Measurements from ENCODE around the gene CDV3. TPM values are rescaled to one million over a fixed set of nuclear protein-coding genes. Genes with fewer than 3 reads are reported as not detected.

The CDV3 gene
- total RNA-seq, 2 experiments from 2014 or later = 170 to 181 TPM

- CTCF ChIA-PET = interaction anchor here (1.0 to 3.8 kb wide), 4 partner anchors 9 to 846 kb away, joined by 3 to 23 read pairs (median 4); no protein-coding TSS in a partner anchor
- Mint-ChIP-seq H3K9me3 (no peaks in the 10 kb centered on the region), H3K4me1 (ENCODE audit: low read depth) (peaks cover 36% of the 10 kb centered on the region), H3K27ac (peak overlapping the region; percentile 100), H3K4me3 (peak overlapping the region; percentile 87), H3K27me3 (ENCODE audit: low read depth) (no peaks in the 10 kb centered on the region), H3K36me3 (ENCODE audit: low read depth) (peaks cover 30% of the 10 kb centered on the region)
- intact Hi-C loops (cut with micrococcal nuclease) = loop anchor here (1.0 to 5.0 kb wide), 12 partner anchors 66 to 1155 kb away; partner anchors contain the start of genes ANAPC13, DNAJC13, NPHP3 and SRPRB
- peak; percentile 15 for DNase-seq
These were observed 1.1 kb upstream of the CDV3 start for GRCh38 chr3:133572158-133573053.

- Mint-ChIP-seq H3K36me3 (ENCODE audit: low read depth) (peaks cover 37% of the 10 kb centered on the region), H3K27ac (peak overlapping the region; percentile 100), H3K27me3 (ENCODE audit: low read depth) (no peaks in the 10 kb centered on the region), H3K4me1 (ENCODE audit: low read depth) (peaks cover 43% of the 10 kb centered on the region), H3K4me3 (peak overlapping the region; percentile 87), H3K9me3 (no peaks in the 10 kb centered on the region)
- CTCF ChIA-PET = interaction anchor here (1.0 to 3.8 kb wide), 3 partner anchors 9 to 846 kb away, joined by 3 to 23 read pairs (median 3); no protein-coding TSS in a partner anchor
- DNase-seq = peak; percentile 100
- intact Hi-C loops (cut with micrococcal nuclease) = loop anchor here (1.0 to 5.0 kb wide), 12 partner anchors 67 to 1156 kb away; partner anchors contain the start of genes ANAPC13, DNAJC13, NPHP3 and SRPRB
These were observed 345 bp upstream of the CDV3 start for GRCh38 chr3:133573054-133573628.

GRCh38 chr3:133574260-133574881, 885 bp downstream of the CDV3 start:
- intact Hi-C loops (cut with micrococcal nuclease) = loop anchor here (1.0 to 5.0 kb wide), 5 partner anchors 21 to 720 kb away; no protein-coding TSS in a partner anchor
- CTCF ChIA-PET = interaction anchor here (0.6 to 3.8 kb wide), 4 partner anchors 87 to 216 kb away, joined by 3 to 23 read pairs (median 4); partner anchors contain the start of gene TOPBP1
- Mint-ChIP-seq H3K27me3 (ENCODE audit: low read depth) (no peaks in the 10 kb centered on the region), H3K4me3 (peak overlapping the region; percentile 86), H3K9me3 (no peaks in the 10 kb centered on the region), H3K4me1 (ENCODE audit: low read depth) (peaks cover 56% of the 10 kb centered on the region), H3K27ac (peak overlapping the region; percentile 94), H3K36me3 (ENCODE audit: low read depth) (peaks cover 49% of the 10 kb centered on the region)
- DNase-seq = peak; percentile 85

GRCh38 chr3:133575086-133575485, 1.6 kb downstream of the CDV3 start:
- intact Hi-C loops (cut with micrococcal nuclease) = loop anchor here (2.0 kb wide), 1 partner anchor 720 kb away; no protein-coding TSS in a partner anchor

GRCh38 chr3:133576169-133576568, 2.7 kb downstream of the CDV3 start:
- peaks cover 53% of the 10 kb centered on the region for H3K36me3 Mint-ChIP-seq (ENCODE audit: low read depth)
- DNase-seq = no peak
- intact Hi-C loops (cut with micrococcal nuclease) = no loop called here
- no peaks in the 10 kb centered on the region for H3K27me3 Mint-ChIP-seq (ENCODE audit: low read depth)
- H3K9me3 Mint-ChIP-seq = no peaks in the 10 kb centered on the region
- CTCF ChIA-PET = interaction anchor here (1.2 to 3.8 kb wide), 3 partner anchors 19 to 88 kb away, joined by 3 to 23 read pairs (median 4); no protein-coding TSS in a partner anchor
- peak overlapping the region; percentile 85 for H3K27ac Mint-ChIP-seq
- H3K4me1 Mint-ChIP-seq (ENCODE audit: low read depth) = peaks cover 61% of the 10 kb centered on the region
- peak overlapping the region; percentile 86 for H3K4me3 Mint-ChIP-seq

More at GRCh38 chr3:133575086-133575485, 1.6 kb downstream of the CDV3 start:
- no peak for DNase-seq
- CTCF ChIA-PET = interaction anchor here (0.6 to 3.8 kb wide), 5 partner anchors 84 to 215 kb away, joined by 3 to 23 read pairs (median 4); partner anchors contain the start of gene TOPBP1
- H3K4me3 Mint-ChIP-seq = peak overlapping the region; percentile 86
- H3K27ac Mint-ChIP-seq = peak overlapping the region; percentile 94
- H3K9me3 Mint-ChIP-seq = no peaks in the 10 kb centered on the region
- H3K27me3 Mint-ChIP-seq (ENCODE audit: low read depth) = no peaks in the 10 kb centered on the region
- peaks cover 52% of the 10 kb centered on the region for H3K36me3 Mint-ChIP-seq (ENCODE audit: low read depth)
- peaks cover 59% of the 10 kb centered on the region for H3K4me1 Mint-ChIP-seq (ENCODE audit: low read depth)

GRCh38 chr3:133578548-133579191, 5.2 kb downstream of the CDV3 start:
- Mint-ChIP-seq H3K4me3 (peak overlapping the region; percentile 86), H3K36me3 (ENCODE audit: low read depth) (peaks cover 66% of the 10 kb centered on the region), H3K4me1 (ENCODE audit: low read depth) (peaks cover 56% of the 10 kb centered on the region), H3K27me3 (ENCODE audit: low read depth) (no peaks in the 10 kb centered on the region), H3K27ac (peak overlapping the region; percentile 79), H3K9me3 (no peaks in the 10 kb centered on the region)
- no peak for DNase-seq
- intact Hi-C loops (cut with micrococcal nuclease) = loop anchor here (1.0 kb wide), 1 partner anchor 856 kb away; the partner anchor contains the start of gene NPHP3
- CTCF ChIA-PET = interaction anchor here (0.6 to 5.1 kb wide), 16 partner anchors 9 to 135 kb away, joined by 3 to 72 read pairs (median 3); no protein-coding TSS in a partner anchor

- CTCF ChIA-PET = no interaction called here
- peaks cover 46% of the 10 kb centered on the region for H3K4me1 Mint-ChIP-seq (ENCODE audit: low read depth)
- peaks cover 56% of the 10 kb centered on the region for H3K36me3 Mint-ChIP-seq (ENCODE audit: low read depth)
- H3K27ac Mint-ChIP-seq = peak overlapping the region; percentile 36
- no peak overlapping the region for H3K4me3 Mint-ChIP-seq
- DNase-seq = no peak
- intact Hi-C loops (cut with micrococcal nuclease) = no loop called here
- no peaks in the 10 kb centered on the region for H3K9me3 Mint-ChIP-seq
- no peaks in the 10 kb centered on the region for H3K27me3 Mint-ChIP-seq (ENCODE audit: low read depth)
These were observed 9.9 kb downstream of the CDV3 start for GRCh38 chr3:133583396-133583795.

- Mint-ChIP-seq H3K9me3 (no peaks in the 10 kb centered on the region), H3K4me1 (ENCODE audit: low read depth) (peaks cover 25% of the 10 kb centered on the region), H3K27ac (peak overlapping the region; percentile 60), H3K4me3 (no peak overlapping the region), H3K36me3 (ENCODE audit: low read depth) (peaks cover 48% of the 10 kb centered on the region), H3K27me3 (ENCODE audit: low read depth) (no peaks in the 10 kb centered on the region)
- intact Hi-C loops (cut with micrococcal nuclease) = no loop called here
- no peak for DNase-seq
- CTCF ChIA-PET = interaction anchor here (1.8 kb wide), 1 partner anchor 10 kb away, joined by 5 read pairs; no protein-coding TSS in a partner anchor
These were observed 14.5 kb downstream of the CDV3 start for GRCh38 chr3:133588035-133588434.

- CTCF ChIA-PET = interaction anchor here (0.6 kb wide), 1 partner anchor 25 kb away, joined by 3 read pairs; no protein-coding TSS in a partner anchor
- DNase-seq = no peak
- H3K4me1 Mint-ChIP-seq (ENCODE audit: low read depth) = peaks cover 25% of the 10 kb centered on the region
- H3K36me3 Mint-ChIP-seq (ENCODE audit: low read depth) = peaks cover 42% of the 10 kb centered on the region
- no peaks in the 10 kb centered on the region for H3K27me3 Mint-ChIP-seq (ENCODE audit: low read depth)
- H3K9me3 Mint-ChIP-seq = no peaks in the 10 kb centered on the region
- intact Hi-C loops (cut with micrococcal nuclease) = no loop called here
- H3K4me3 Mint-ChIP-seq = no peak overlapping the region
- H3K27ac Mint-ChIP-seq = peak overlapping the region; percentile 1
These were observed 15.4 kb downstream of the CDV3 start for GRCh38 chr3:133588784-133589465.

GRCh38 chr3:133589503-133589902, 16.0 kb downstream of the CDV3 start:
- DNase-seq = no peak
- intact Hi-C loops (cut with micrococcal nuclease) = no loop called here
- Mint-ChIP-seq H3K4me3 (no peak overlapping the region), H3K9me3 (no peaks in the 10 kb centered on the region), H3K36me3 (ENCODE audit: low read depth) (peaks cover 41% of the 10 kb centered on the region), H3K4me1 (ENCODE audit: low read depth) (peaks cover 25% of the 10 kb centered on the region), H3K27ac (peak overlapping the region; percentile 6), H3K27me3 (ENCODE audit: low read depth) (no peaks in the 10 kb centered on the region)
- CTCF ChIA-PET = no interaction called here

GRCh38 chr3:133591271-133591742, 17.8 kb downstream of the CDV3 start:
- H3K4me1 Mint-ChIP-seq (ENCODE audit: low read depth) = peaks cover 36% of the 10 kb centered on the region
- H3K27me3 Mint-ChIP-seq (ENCODE audit: low read depth) = no peaks in the 10 kb centered on the region
- CTCF ChIA-PET = no interaction called here
- no peaks in the 10 kb centered on the region for H3K9me3 Mint-ChIP-seq
- no peak overlapping the region for H3K4me3 Mint-ChIP-seq
- peaks cover 30% of the 10 kb centered on the region for H3K36me3 Mint-ChIP-seq (ENCODE audit: low read depth)
- no peak for DNase-seq
- intact Hi-C loops (cut with micrococcal nuclease) = no loop called here
- H3K27ac Mint-ChIP-seq = no peak overlapping the region

All from activated naive CD4-positive, alpha-beta T cell treated with anti-CD3 and anti-CD28 coated beads for 36 hours (primary cell).